Osteocyte (in vitro differentiated cells): ENCODE results near the gene NR2F1-AS1. TPM values are rescaled to one million over a fixed set of nuclear protein-coding genes. Genes with fewer than 3 reads are reported as not detected.

Experiments
- DNase-seq: peaks from one replicate; pipeline ENCODE4 v3.0.0; 2021; ENCODE audit warnings: mixed read lengths; ENCODE audit not compliant: unreplicated experiment; ENCODE audit errors: extremely low spot score
- H3K27ac Mint-ChIP-seq: one replicate; pipeline ENCODE4 v1.8.0; 2021; ENCODE audit warnings: mild to moderate bottlenecking, mixed read lengths; ENCODE audit not compliant: unreplicated experiment
- H3K27me3 Mint-ChIP-seq: one replicate; pipeline ENCODE4 v1.8.0; 2021; ENCODE audit warnings: mixed read lengths; ENCODE audit not compliant: unreplicated experiment
- H3K36me3 Mint-ChIP-seq: one replicate; pipeline ENCODE4 v1.8.0; 2021; ENCODE audit warnings: mixed read lengths; ENCODE audit not compliant: unreplicated experiment
- H3K4me1 Mint-ChIP-seq: one replicate; pipeline ENCODE4 v1.8.0; 2021; ENCODE audit warnings: mixed read lengths; ENCODE audit not compliant: unreplicated experiment
- H3K4me3 Mint-ChIP-seq: one replicate; pipeline ENCODE4 v1.8.0; 2021; ENCODE audit warnings: mild to moderate bottlenecking, moderate library complexity, mixed read lengths; ENCODE audit not compliant: unreplicated experiment
- H3K9me3 Mint-ChIP-seq: one replicate; pipeline ENCODE4 v1.8.0; 2021; ENCODE audit warnings: mixed read lengths; ENCODE audit not compliant: unreplicated experiment
- CTCF ChIP-seq: fragments of 200-600 bp; sonication (generic); IDR thresholded peaks from 2 replicates; pipeline ENCODE4 v1.5.0; 2021; ENCODE audit warnings: antibody characterized with exemption, mild to moderate bottlenecking, moderate library complexity
- total RNA-seq: library from RNA; stranded (reverse); gene quantifications from 2 replicates; pipeline ENCODE4 v1.2.1, GENCODE V29; 2021

Gene NR2F1-AS1
- total RNA-seq, 1 donor from 2014 or later = 40.9 TPM

- no peak overlapping the region for H3K4me3 Mint-ChIP-seq
- TF ChIP-seq CTCF = no peak
- no peak for DNase-seq
- H3K36me3 Mint-ChIP-seq = peaks cover 6% of the 10 kb centered on the region
- no peak overlapping the region for H3K27ac Mint-ChIP-seq
- H3K4me1 Mint-ChIP-seq = peaks cover 2% of the 10 kb centered on the region
- no peaks in the 10 kb centered on the region for H3K27me3 Mint-ChIP-seq
- no peaks in the 10 kb centered on the region for H3K9me3 Mint-ChIP-seq
These were observed 163.5 kb downstream of the NR2F1-AS1 start for GRCh38 chr5:93417490-93417889.

GRCh38 chr5:93415819-93416218 lies 165.2 kb downstream of the NR2F1-AS1 start:
- Mint-ChIP-seq H3K27me3 (no peaks in the 10 kb centered on the region), H3K4me1 (no peaks in the 10 kb centered on the region), H3K9me3 (no peaks in the 10 kb centered on the region), H3K27ac (no peak overlapping the region), H3K36me3 (peaks cover 5% of the 10 kb centered on the region), H3K4me3 (no peak overlapping the region)
- no peak for DNase-seq
- TF ChIP-seq CTCF = no peak

- no peaks in the 10 kb centered on the region for H3K9me3 Mint-ChIP-seq
- H3K27ac Mint-ChIP-seq = no peak overlapping the region
- no peak for TF ChIP-seq CTCF
- H3K4me1 Mint-ChIP-seq = no peaks in the 10 kb centered on the region
- H3K36me3 Mint-ChIP-seq = peaks cover 7% of the 10 kb centered on the region
- H3K27me3 Mint-ChIP-seq = no peaks in the 10 kb centered on the region
- H3K4me3 Mint-ChIP-seq = no peak overlapping the region
- no peak for DNase-seq
These were observed 169.3 kb downstream of the NR2F1-AS1 start for GRCh38 chr5:93411716-93412115.

- no peak for TF ChIP-seq CTCF
- Mint-ChIP-seq H3K9me3 (peaks cover 8% of the 10 kb centered on the region), H3K4me1 (no peaks in the 10 kb centered on the region), H3K27me3 (no peaks in the 10 kb centered on the region), H3K36me3 (peaks cover 7% of the 10 kb centered on the region), H3K4me3 (no peak overlapping the region), H3K27ac (no peak overlapping the region)
- no peak for DNase-seq
These were observed 171.3 kb downstream of the NR2F1-AS1 start for GRCh38 chr5:93409691-93410090.

GRCh38 chr5:93407454-93407853 lies 173.6 kb downstream of the NR2F1-AS1 start:
- H3K4me1 Mint-ChIP-seq = peaks cover 9% of the 10 kb centered on the region
- DNase-seq = no peak
- H3K4me3 Mint-ChIP-seq = no peak overlapping the region
- no peak overlapping the region for H3K27ac Mint-ChIP-seq
- no peak for TF ChIP-seq CTCF
- peaks cover 7% of the 10 kb centered on the region for H3K36me3 Mint-ChIP-seq
- H3K9me3 Mint-ChIP-seq = peaks cover 8% of the 10 kb centered on the region
- H3K27me3 Mint-ChIP-seq = no peaks in the 10 kb centered on the region
